Measurements from ENCODE around the gene ATE1. TPM values are rescaled to one million over a fixed set of nuclear protein-coding genes. Genes with fewer than 3 reads are reported as not detected.

ATE1 gene
- total RNA-seq, 1 donor from 2014 or later: 21.9 TPM

- TF ChIP-seq, protein P1, sequence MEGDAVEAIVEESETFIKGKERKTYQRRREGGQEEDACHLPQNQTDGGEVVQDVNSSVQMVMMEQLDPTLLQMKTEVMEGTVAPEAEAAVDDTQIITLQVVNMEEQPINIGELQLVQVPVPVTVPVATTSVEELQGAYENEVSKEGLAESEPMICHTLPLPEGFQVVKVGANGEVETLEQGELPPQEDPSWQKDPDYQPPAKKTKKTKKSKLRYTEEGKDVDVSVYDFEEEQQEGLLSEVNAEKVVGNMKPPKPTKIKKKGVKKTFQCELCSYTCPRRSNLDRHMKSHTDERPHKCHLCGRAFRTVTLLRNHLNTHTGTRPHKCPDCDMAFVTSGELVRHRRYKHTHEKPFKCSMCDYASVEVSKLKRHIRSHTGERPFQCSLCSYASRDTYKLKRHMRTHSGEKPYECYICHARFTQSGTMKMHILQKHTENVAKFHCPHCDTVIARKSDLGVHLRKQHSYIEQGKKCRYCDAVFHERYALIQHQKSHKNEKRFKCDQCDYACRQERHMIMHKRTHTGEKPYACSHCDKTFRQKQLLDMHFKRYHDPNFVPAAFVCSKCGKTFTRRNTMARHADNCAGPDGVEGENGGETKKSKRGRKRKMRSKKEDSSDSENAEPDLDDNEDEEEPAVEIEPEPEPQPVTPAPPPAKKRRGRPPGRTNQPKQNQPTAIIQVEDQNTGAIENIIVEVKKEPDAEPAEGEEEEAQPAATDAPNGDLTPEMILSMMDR (IDR thresholded peaks at IDR 0.05): no peak
- TF ChIP-seq POLR2AphosphoS5 (IDR thresholded peaks at IDR 0.05; ENCODE audit: insufficient read depth in 1 of 2, low read depth in 1 of 2): no peak
- TF ChIP-seq POLR2A (IDR thresholded peaks at IDR 0.05): no peak
- Histone ChIP-seq H3K4me1 (no peaks in the 10 kb centered on the region), H3K9me3 (no peaks in the 10 kb centered on the region), H3K4me3 (no peak overlapping the region), H3K27ac (no peak overlapping the region), H3K27me3 (no peaks in the 10 kb centered on the region), H3K36me3 (no peaks in the 10 kb centered on the region)
- DNase-seq (ENCODE audit: extremely low spot score in 2 of 2): no peak
- intact Hi-C loops (cut with DNase I): no loop called here
Observed at GRCh38 chr10:121791761-121792160, 136.1 kb downstream of the ATE1 start.

GRCh38 chr10:121788717-121789116 lies 139.1 kb downstream of the ATE1 start:
- H3K4me3 ChIP-seq: no peak overlapping the region
- H3K27ac ChIP-seq: no peak overlapping the region
- TF ChIP-seq, protein P1 (IDR thresholded peaks at IDR 0.05): no peak
- TF ChIP-seq POLR2A (IDR thresholded peaks at IDR 0.05) (no peak), POLR2AphosphoS5 (IDR thresholded peaks at IDR 0.05; ENCODE audit: insufficient read depth in 1 of 2, low read depth in 1 of 2) (no peak)
- H3K36me3 ChIP-seq: no peaks in the 10 kb centered on the region
- no peaks in the 10 kb centered on the region for H3K27me3 ChIP-seq
- no peak for DNase-seq (ENCODE audit: extremely low spot score in 2 of 2)
- H3K9me3 ChIP-seq: no peaks in the 10 kb centered on the region
- intact Hi-C loops (cut with DNase I): no loop called here
- H3K4me1 ChIP-seq: no peaks in the 10 kb centered on the region

GRCh38 chr10:121788115-121788514 lies 139.7 kb downstream of the ATE1 start:
- Histone ChIP-seq H3K27ac (no peak overlapping the region), H3K36me3 (no peaks in the 10 kb centered on the region), H3K27me3 (no peaks in the 10 kb centered on the region), H3K4me3 (no peak overlapping the region), H3K9me3 (no peaks in the 10 kb centered on the region), H3K4me1 (no peaks in the 10 kb centered on the region)
- intact Hi-C loops (cut with DNase I): no loop called here
- no peak for DNase-seq (ENCODE audit: extremely low spot score in 2 of 2)
- TF ChIP-seq, protein P1 (IDR thresholded peaks at IDR 0.05): no peak
- no peak for TF ChIP-seq POLR2AphosphoS5 (IDR thresholded peaks at IDR 0.05; ENCODE audit: insufficient read depth in 1 of 2, low read depth in 1 of 2)
- no peak for TF ChIP-seq POLR2A (IDR thresholded peaks at IDR 0.05)

DNA sequence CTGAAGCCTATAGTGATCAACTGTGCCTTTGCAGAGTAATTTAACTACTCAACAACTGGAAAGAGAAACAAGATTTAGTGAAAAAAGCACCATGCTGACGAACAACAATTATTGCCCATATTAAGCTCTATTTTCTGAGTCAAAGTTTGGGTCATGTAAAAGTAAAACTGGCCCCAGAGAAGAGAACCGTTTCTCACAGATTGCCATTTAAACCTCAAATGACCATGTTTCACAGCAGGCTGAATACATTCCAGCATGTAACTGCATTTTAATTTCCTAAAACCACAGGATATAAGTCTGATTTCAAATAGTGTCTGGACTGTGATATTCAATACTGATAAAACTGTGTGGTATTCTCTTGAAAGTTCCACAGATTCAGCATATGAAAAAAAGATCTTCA lies 140.7 kb downstream of the ATE1 start:
- no peak for DNase-seq (ENCODE audit: extremely low spot score in 2 of 2)
- no peak overlapping the region for H3K27ac ChIP-seq
- H3K27me3 ChIP-seq: no peaks in the 10 kb centered on the region
- H3K36me3 ChIP-seq: no peaks in the 10 kb centered on the region
- intact Hi-C loops (cut with DNase I): no loop called here
- H3K4me3 ChIP-seq: no peak overlapping the region
- H3K9me3 ChIP-seq: no peaks in the 10 kb centered on the region
- no peaks in the 10 kb centered on the region for H3K4me1 ChIP-seq
- no peak for TF ChIP-seq POLR2A (IDR thresholded peaks at IDR 0.05)
- TF ChIP-seq, protein P1 (IDR thresholded peaks at IDR 0.05): no peak

DNA sequence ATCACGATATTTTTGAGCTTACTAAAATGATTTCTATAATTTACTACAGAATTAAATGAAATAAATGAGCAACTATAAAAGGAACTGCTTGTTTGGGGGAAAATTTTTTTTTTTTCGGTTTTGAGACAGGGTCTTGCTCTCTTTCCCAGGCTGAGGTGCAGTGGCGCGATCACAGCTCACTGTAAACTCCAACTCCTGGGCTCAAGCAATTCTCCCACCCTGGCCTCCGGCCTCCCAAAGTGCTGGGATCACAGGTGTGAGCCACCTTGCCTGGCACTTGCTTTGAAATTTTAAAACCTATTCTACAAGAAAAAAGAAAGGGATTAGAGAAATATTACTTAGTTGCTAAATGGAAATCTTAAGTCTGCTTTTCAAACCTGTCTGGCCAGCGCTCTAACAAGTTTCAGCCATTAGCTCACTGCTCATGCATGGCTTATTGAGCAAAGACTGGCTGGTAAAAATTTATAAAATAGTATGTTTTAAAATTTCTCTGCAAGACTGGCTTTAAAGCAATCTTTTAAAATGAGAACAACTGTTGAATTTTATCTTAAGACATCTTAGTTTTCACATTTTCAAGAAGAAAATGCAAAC lies 144.0 kb downstream of the ATE1 start:
- no peaks in the 10 kb centered on the region for H3K4me1 ChIP-seq
- intact Hi-C loops (cut with DNase I): no loop called here
- H3K27ac ChIP-seq: no peak overlapping the region
- H3K9me3 ChIP-seq: no peaks in the 10 kb centered on the region
- no peak overlapping the region for H3K4me3 ChIP-seq
- no peak for TF ChIP-seq POLR2A (IDR thresholded peaks at IDR 0.05)
- TF ChIP-seq, protein P1 (IDR thresholded peaks at IDR 0.05): no peak
- no peak for TF ChIP-seq POLR2AphosphoS5 (IDR thresholded peaks at IDR 0.05; ENCODE audit: insufficient read depth in 1 of 2, low read depth in 1 of 2)
- no peaks in the 10 kb centered on the region for H3K36me3 ChIP-seq
- no peak for DNase-seq (ENCODE audit: extremely low spot score in 2 of 2)
- no peaks in the 10 kb centered on the region for H3K27me3 ChIP-seq

Measured in vagina (tissue), 2 donors.